ENCODE data around the gene SPN.
"Not testable (repeated sequence)": the region's sequence is repeated elsewhere in the genome, so short reads cannot be mapped to it uniquely, and the experiment has no call there.

SPN gene

DNA sequence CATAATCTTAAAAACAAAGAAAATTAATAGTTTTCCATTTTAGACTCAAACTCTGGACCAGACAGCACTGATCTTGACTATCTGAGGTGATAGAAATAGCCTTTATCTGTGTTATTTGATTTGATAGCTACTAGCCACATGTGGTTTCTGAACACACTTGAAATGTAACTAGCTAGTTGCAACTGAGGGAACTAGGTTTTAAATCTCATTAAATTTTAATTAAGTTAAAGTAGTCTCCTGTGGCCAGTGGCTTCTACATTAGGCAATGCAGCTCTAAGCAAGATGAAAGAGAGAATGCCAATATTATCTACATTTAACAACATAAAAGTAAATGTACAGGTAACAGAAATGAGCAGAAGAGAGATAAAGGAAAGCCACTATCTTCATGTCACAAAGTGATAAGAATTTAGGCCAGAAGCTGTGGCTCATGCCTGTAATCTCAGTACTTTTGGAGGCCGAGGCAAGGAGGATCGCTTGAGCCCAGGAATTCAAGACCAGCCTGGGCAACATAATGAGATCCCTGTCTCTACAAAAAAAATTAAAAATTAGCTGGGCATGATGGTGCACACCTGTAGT, 11.2 kb upstream of the SPN start:
- no peaks in the 10 kb centered on the region for H3K79me2 ChIP-seq (ENCODE audit: low read length)
- no peak for TF ChIP-seq EZH2phosphoT487 (IDR thresholded peaks at IDR 0.05; ENCODE audit: low read depth)
- TF ChIP-seq CTCF (IDR thresholded peaks at IDR 0.05; ENCODE audit: low read depth, low read length), result no peak
- no peaks in the 10 kb centered on the region for H3K27me3 ChIP-seq (ENCODE audit: low read depth, low read length)
- no peak overlapping the region for H3K4me2 ChIP-seq (ENCODE audit: low read length)
- no peaks in the 10 kb centered on the region for H3K36me3 ChIP-seq (replicated peaks; ENCODE audit: low read depth, low read length)
- peaks cover 34% of the 10 kb centered on the region for H3K4me1 ChIP-seq (ENCODE audit: low read length)
- H4K20me1 ChIP-seq (ENCODE audit: insufficient read depth, low read length), result no peaks in the 10 kb centered on the region
- H3K4me3 ChIP-seq (ENCODE audit: low read length), result no peak overlapping the region
- H3K27ac ChIP-seq (ENCODE audit: low read length), result no peak overlapping the region
- H3K9me3 ChIP-seq (ENCODE audit: insufficient read depth, low read length), result no peaks in the 10 kb centered on the region
- H3K9ac ChIP-seq (ENCODE audit: low read length), result no peak overlapping the region
- H2AFZ ChIP-seq (ENCODE audit: low read depth, low read length), result no peak overlapping the region

DNA sequence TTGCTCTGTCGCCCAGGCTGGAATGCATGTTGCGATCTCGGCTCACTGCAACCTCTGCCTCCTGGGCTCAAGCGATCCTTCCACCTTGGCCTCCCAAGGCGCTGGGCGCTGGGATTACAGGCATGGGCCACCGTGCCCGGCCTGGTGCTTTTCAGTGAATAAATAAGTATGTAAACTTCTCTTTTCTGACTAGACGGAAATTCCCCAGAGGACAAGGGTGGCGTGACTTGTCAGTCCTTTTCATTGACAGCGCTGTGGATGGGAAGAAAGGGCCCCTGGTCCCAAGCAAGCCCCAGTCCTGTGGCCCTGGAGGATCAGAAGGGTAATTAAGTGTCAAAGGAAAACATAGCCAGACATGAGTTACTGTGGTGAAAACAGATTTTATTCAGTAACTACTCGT, 9.6 kb upstream of the SPN start:
- Histone ChIP-seq H3K9ac (ENCODE audit: low read length) (peak overlapping the region; percentile 41; the same call in 1 of the 2 replicates), H3K36me3 (replicated peaks; ENCODE audit: low read depth, low read length) (no peaks in the 10 kb centered on the region), H4K20me1 (ENCODE audit: insufficient read depth, low read length) (no peaks in the 10 kb centered on the region), H3K4me1 (ENCODE audit: low read length) (peaks cover 23% of the 10 kb centered on the region), H3K4me3 (ENCODE audit: low read length) (peak overlapping the region; percentile 35), H3K9me3 (ENCODE audit: insufficient read depth, low read length) (no peaks in the 10 kb centered on the region), H3K27ac (ENCODE audit: low read length) (peak overlapping the region; percentile 43), H2AFZ (ENCODE audit: low read depth, low read length) (peak overlapping the region; percentile 55), H3K27me3 (ENCODE audit: low read depth, low read length) (no peaks in the 10 kb centered on the region), H3K79me2 (ENCODE audit: low read length) (no peaks in the 10 kb centered on the region), H3K4me2 (ENCODE audit: low read length) (peak overlapping the region; percentile 68)
- TF ChIP-seq CTCF (IDR thresholded peaks at IDR 0.05; ENCODE audit: low read depth, low read length) (no peak), EZH2phosphoT487 (IDR thresholded peaks at IDR 0.05; ENCODE audit: low read depth) (no peak)

- not testable (repeated sequence) for H3K36me3 ChIP-seq (replicated peaks; ENCODE audit: low read depth, low read length); H3K9me3 ChIP-seq (ENCODE audit: insufficient read depth, low read length); H3K27me3 ChIP-seq (ENCODE audit: low read depth, low read length); H4K20me1 ChIP-seq (ENCODE audit: insufficient read depth, low read length); H3K79me2 ChIP-seq (ENCODE audit: low read length)
- Histone ChIP-seq H3K4me1 (ENCODE audit: low read length) (peaks cover 23% of the 10 kb centered on the region), H3K4me2 (ENCODE audit: low read length) (peak overlapping the region; percentile 68), H3K9ac (ENCODE audit: low read length) (peak overlapping the region; percentile 41; the same call in 1 of the 2 replicates), H3K4me3 (ENCODE audit: low read length) (peak overlapping the region; percentile 35), H2AFZ (ENCODE audit: low read depth, low read length) (peak overlapping the region; percentile 55), H3K27ac (ENCODE audit: low read length) (peak overlapping the region; percentile 43)
Observed at GRCh38 chr16:29653890-29654289, 9.2 kb upstream of the SPN start.

DNA sequence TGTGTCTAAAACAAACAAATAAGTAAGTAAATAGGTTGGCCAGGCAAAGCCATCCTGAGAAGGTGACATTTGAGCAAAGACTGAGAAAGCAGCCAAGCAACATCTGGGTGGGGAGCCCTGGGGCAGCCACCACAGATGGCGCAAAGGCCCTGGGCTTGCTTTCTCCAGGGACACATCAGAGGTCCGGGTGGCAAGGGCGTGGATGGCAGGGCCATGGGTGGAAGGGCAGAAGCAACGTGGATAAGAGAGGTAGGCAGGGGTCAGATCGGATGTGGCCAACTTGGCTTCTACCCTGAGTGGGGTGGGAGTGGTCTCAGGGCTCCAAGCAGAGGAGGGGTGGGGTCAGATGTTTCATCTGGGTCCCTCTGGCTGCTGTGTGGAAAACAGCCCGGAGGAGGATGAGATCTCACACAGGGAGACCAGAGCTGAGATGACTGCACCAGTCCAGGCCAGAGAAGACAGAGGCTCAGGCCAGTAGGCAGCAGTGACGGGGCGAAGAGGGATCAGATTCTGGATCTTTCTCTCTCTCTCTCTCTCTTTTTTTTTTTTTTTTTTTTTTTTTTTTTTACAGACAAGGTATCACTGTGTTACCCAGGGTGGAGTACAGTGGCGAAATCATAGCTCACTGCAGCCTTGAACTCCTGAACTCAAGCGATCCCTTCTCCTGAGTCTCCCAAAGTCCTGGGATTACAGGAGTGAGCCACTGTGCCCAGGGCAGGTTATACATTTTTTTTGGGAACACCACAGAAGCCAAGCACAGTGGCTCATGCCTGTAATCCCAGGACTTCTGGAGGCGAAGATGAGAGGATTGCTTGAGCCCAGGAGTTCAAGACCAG, 6.1 kb upstream of the SPN start:
- no peak overlapping the region for H3K4me2 ChIP-seq (ENCODE audit: low read length)
- H3K27me3 ChIP-seq (ENCODE audit: low read depth, low read length), result no peaks in the 10 kb centered on the region
- peaks cover 31% of the 10 kb centered on the region for H3K4me1 ChIP-seq (ENCODE audit: low read length)
- no peak overlapping the region for H3K27ac ChIP-seq (ENCODE audit: low read length)
- no peaks in the 10 kb centered on the region for H3K36me3 ChIP-seq (replicated peaks; ENCODE audit: low read depth, low read length)
- TF ChIP-seq EZH2phosphoT487 (IDR thresholded peaks at IDR 0.05; ENCODE audit: low read depth) (no peak), CTCF (IDR thresholded peaks at IDR 0.05; ENCODE audit: low read depth, low read length) (no peak)
- H3K79me2 ChIP-seq (ENCODE audit: low read length), result no peaks in the 10 kb centered on the region
- no peaks in the 10 kb centered on the region for H3K9me3 ChIP-seq (ENCODE audit: insufficient read depth, low read length)
- H3K9ac ChIP-seq (ENCODE audit: low read length), result no peak overlapping the region
- no peak overlapping the region for H3K4me3 ChIP-seq (ENCODE audit: low read length)
- H4K20me1 ChIP-seq (ENCODE audit: insufficient read depth, low read length), result no peaks in the 10 kb centered on the region
- no peak overlapping the region for H2AFZ ChIP-seq (ENCODE audit: low read depth, low read length)

Data from OCI-LY3 (cell line).